Pons (tissue), 1 donor: ENCODE measurements around the gene NGEF.

Experiments used
- DNase-seq: peaks from one replicate; pipeline ENCODE4 v3.0.0-alpha.2; 2016; ENCODE audit warnings: low spot score

Gene NGEF

GRCh38 chr2:232971744-232972143 is 41.3 kb downstream of the NGEF start:
- DNase-seq = no peak

GRCh38 chr2:232970051-232970450 is 43.0 kb downstream of the NGEF start:
- DNase-seq = no peak

GRCh38 chr2:232967474-232967873 is 45.6 kb downstream of the NGEF start:
- DNase-seq = no peak

GRCh38 chr2:232966122-232966521 is 46.9 kb downstream of the NGEF start:
- DNase-seq = no peak

- DNase-seq = no peak
Measured at GRCh38 chr2:232963913-232964312, 49.1 kb downstream of the NGEF start.

- DNase-seq = no peak
Measured at GRCh38 chr2:232960862-232961261, 52.2 kb downstream of the NGEF start.

- DNase-seq = no peak
Measured at GRCh38 chr2:232959139-232959538, 53.9 kb downstream of the NGEF start.

- DNase-seq = no peak
Measured at GRCh38 chr2:232957657-232958090, 55.4 kb downstream of the NGEF start.

GRCh38 chr2:232955856-232956255 is 57.2 kb downstream of the NGEF start:
- DNase-seq = no peak

GRCh38 chr2:232954691-232955090 is 58.4 kb downstream of the NGEF start:
- DNase-seq = no peak

- no peak for DNase-seq
Measured at GRCh38 chr2:232951891-232952290, 61.2 kb downstream of the NGEF start.

- no peak for DNase-seq
Measured at GRCh38 chr2:232951181-232951580, 61.9 kb downstream of the NGEF start.

GRCh38 chr2:232950751-232951150 is 62.3 kb downstream of the NGEF start:
- no peak for DNase-seq

- no peak for DNase-seq
Measured at GRCh38 chr2:232949016-232949415, 64.0 kb downstream of the NGEF start.

- DNase-seq = no peak
Measured at GRCh38 chr2:232942831-232943230, 70.2 kb downstream of the NGEF start.

GRCh38 chr2:232941912-232942594 is 71.0 kb downstream of the NGEF start:
- no peak for DNase-seq

- no peak for DNase-seq
Measured at GRCh38 chr2:232941400-232941799, 71.7 kb downstream of the NGEF start.

GRCh38 chr2:232940724-232941123 is 72.3 kb downstream of the NGEF start:
- DNase-seq = no peak

GRCh38 chr2:232937278-232937906 is 75.7 kb downstream of the NGEF start:
- DNase-seq = no peak

GRCh38 chr2:232931636-232932035 is 81.4 kb downstream of the NGEF start:
- peak; percentile 17 for DNase-seq

- no peak for DNase-seq
Measured at GRCh38 chr2:232930059-232930400, 83.0 kb downstream of the NGEF start.

- DNase-seq = no peak
Measured at GRCh38 chr2:232929303-232930058, 83.6 kb downstream of the NGEF start.
